HG03457 (cell line): ENCODE results near the gene FMN1.

Experiments used
- ATAC-seq: cut with Tn5 transposase; IDR thresholded peaks from one replicate; pipeline ENCODE4 v1.9.1; 2021; ENCODE audit warnings: moderate number of reproducible peaks; ENCODE audit not compliant: unreplicated experiment

FMN1 gene

DNA sequence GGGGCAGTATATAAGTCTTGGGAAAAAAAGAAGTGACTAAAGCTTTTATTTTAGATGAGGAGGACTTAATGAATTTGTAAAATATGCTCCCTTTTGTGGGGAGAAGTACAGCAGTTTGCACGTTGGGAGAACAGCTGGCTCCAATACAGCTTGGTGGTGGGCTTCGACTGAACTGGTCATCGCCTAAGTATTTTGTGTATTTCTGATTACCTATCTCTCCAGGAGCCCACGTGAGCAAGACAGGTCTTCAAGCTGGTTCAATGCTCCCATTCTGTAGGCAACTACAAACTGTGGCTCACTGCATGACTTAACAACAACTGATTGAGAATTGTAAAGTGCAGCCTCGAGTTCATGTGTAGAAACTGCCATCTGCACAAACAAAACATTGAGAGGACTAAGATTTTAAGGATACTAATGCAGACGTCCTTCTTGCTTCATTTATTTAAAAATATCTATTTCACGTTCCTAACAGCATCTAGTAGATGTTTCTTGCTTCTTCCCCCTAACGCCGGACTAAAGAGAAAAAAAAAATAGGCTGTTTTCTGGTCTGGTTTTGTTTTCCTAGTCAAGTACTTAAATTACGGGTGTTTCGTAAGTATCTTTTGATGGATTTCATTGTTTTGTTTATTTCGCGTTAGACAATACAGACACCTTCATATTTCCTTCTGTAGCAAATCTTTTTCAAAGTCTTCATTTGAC, 478.1 kb downstream of the FMN1 start:
- no peak for ATAC-seq
